Activated CD4-positive, CD25-positive, alpha-beta regulatory T cell treated with anti-CD3 and anti-CD28 coated beads, Interleukin-2, amount 50 U/mL, for 24 hours (primary cell): Measurements from ENCODE around the gene VASP.

ENCODE experiments used
- ATAC-seq, 2 donors: fragments of 150-1000 bp; cut with Tn5 transposase; one replicate each; pipeline ENCODE4 v1.10.0; 2021; ENCODE audit warnings: mild to moderate bottlenecking in 1 of 2, moderate library complexity in 1 of 2

The VASP gene

DNA sequence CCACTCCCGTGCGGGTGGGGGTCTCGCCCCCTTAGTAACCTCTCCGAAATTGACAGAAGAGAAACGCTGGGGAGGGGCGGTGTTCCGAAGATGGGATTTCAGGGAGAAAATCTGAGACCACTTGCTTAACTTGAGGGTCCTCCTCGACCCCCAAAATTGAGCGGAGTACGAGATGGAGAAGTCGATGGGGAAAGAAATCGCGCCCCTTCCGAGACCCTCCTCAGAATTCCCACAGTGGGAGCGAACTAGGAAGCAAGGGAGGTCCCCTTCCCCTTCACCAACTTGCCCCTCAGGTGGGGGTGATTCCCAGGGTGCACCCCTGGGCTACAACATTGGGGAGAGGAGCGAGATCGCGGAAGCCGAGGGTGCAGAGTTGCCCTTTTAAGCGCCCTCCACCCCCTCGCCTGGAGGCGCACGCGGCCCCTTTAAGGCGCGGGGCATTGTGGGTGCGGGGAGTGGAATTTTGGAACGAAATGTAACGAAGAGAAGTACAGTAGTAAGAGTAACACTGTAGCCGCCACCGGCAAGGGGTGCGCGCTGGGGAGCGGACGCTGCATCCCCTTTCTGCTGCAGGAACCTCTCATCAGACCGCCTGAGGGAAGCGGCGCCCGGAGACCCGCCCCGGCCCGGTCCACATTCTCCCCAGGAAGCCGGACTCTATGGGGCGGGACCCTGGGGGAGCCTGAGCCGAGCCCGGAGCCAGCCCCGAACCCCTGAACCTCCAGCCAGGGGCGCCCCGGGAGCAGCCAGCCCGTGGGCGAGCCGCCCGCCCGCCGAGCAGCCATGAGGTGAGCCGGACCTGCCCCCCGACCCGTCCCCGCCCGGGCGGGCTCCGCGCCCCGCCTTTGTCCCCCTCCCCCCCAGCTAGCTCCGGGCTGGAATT, at the start of gene VASP:
TSS of gene VASP (plus strand) at position 491 of the 883 bp plus-strand sequence. CDS start at position 784, 293 bp downstream.
- ATAC-seq: peak; percentile 65 to 73

GRCh38 chr19:45457776-45458175, 49.5 kb upstream of the VASP start:
- no peak for ATAC-seq

GRCh38 chr19:45460807-45461347, 46.4 kb upstream of the VASP start:
- no peak for ATAC-seq

DNA sequence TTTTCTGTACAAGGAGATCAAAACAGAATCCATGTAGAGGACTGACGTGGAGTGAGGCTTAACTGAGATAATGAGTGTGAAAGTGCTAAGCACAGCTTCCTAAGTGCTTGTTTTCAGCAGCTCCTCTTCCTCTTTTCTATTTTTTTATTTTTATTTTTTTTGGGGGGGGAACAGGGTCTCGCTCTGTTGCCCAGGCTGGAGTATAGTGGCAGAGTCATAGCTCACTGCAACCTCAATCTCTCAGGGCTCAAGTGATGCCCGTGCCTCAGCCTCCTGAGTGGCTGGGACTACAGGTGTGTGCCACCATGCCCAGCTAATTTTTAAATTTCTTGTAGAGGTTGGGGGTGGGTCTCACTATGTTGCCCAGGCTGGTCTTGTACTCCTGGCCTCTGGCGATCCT, 45.1 kb upstream of the VASP start:
- ATAC-seq: no peak

- ATAC-seq: no peak
Observed at GRCh38 chr19:45463241-45463640, 44.0 kb upstream of the VASP start.

DNA sequence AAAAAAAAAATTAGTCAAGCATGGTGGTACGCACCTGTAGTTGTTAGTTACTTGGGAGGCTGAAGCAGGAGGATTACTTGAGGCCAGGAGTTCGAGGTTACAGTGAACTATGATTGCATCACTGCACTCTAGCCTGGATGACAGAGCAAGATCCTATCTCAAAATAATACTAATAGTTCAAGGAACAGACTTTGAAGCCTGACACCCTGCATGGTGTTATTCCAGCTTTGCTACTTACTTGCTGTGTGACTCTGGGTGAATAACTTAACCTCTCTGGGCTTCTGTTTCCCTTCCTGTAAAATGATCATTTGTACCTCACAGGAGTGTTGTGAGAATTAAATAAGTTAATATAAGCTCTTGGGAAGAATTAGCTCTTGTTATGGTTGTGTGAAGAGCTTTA, 43.0 kb upstream of the VASP start:
- ATAC-seq: no peak

DNA sequence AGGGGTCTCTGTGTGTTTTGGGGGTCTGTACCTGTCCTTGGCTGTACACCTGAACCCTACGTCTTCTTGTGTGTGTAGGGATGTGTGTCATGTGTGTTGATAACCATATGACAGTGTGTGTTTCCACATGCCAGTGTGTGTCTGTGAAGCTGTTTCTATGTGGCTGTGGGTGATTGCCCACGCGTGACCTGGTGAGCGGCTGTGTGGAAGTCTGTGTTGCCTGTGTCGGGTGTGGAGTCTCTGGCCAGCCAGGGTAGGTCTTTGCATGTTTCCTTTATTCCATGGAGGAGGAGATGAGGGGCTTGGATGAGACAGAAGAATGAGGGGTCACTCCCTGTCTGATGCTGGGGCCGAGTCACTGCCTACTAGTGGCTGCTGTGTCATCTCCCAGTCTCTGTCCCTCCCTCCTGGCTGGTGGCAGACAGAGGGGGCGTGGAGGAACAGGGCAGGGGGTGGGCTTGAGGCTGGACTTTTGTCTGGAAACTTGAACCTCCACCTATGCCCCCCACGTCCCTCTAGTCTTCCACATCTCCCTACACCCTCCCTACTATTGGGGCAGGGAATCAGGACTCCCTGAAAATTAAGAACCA, 42.3 kb upstream of the VASP start:
- ATAC-seq: no peak

DNA sequence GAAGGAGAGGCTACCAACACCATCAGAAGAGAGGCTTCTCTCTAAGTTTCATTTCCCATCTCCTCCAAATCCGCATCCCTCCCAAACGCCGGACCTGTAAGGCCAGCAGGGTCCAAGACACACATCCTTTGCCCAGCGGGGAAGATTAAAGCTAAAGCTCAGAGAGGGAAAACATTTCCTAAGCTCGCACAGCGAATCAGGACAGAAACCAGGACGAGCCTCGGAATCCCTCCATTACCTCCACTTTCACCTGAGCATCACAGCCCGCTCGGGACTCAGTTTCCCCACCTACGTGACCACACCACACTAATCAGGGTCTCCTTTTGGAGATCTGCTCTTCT, 40.2 kb upstream of the VASP start:
- ATAC-seq: no peak

GRCh38 chr19:45467456-45468158, 39.7 kb upstream of the VASP start, which contains the start of gene FOSB:
TSS of gene FOSB (plus strand) at chr19:45467996. CDS start at chr19:45468587, 591 bp downstream.
- peak; percentile 27 to 28 for ATAC-seq

- ATAC-seq: no peak
Observed at GRCh38 chr19:45468159-45468651, 39.1 kb upstream of the VASP start.

DNA sequence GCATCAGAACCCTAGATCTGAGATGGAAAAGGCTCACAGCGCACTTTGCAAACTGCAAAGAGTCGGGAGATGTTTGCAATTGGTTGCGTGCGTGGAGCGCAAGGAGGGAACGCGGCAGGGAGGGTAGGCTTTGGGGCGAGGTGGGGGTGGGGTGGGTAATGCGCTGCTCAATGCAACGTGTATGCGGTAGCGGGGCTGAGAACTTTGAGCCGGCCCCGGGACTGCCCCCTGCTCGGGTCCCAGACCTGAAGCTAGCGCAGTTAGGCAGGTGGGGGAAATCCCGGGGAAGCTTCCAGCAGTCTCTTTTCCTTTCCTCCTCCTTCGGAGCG, 38.5 kb upstream of the VASP start:
- ATAC-seq: peak; percentile 31 to 41

DNA sequence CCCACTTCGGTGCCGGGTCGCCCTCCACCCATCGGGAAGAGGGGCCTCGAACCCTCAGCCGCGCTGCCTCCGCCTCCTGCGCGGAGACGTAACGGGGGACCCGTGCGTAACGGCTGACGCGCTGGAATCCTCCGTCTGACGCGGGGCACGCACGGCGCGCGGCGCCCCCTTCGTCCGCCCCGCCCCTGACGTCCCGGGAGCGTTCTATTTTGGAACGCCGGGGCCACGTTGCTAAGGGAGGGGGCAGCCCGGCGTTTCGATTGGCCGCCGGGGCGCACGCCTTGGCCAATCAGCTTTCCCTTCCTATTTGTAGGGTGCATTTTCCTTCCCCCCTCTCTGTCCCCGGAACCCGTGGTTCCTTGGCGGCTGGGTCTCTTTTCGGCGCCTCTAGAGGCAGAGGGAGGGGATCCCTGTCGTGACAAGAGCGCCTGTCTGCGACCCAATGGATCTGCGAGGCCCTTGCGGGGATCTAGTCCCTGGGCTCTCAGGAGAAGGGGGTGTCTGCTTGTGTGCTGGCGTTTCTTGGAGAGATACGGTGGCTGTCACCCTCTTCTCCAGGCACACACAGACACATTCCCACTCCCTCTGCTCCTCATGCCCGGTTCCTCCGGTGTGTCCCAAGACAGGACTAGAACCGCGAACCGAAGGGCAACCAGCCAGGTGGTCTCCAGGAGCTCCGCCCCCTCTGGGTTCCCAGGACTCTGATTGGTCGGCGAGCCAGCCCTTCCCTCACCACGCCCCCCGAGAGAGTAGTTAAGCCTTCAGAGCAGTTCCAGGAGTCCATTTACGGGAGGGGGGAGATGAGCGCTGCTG, 37.9 kb upstream of the VASP start:
- peak; percentile 84 to 85 for ATAC-seq

DNA sequence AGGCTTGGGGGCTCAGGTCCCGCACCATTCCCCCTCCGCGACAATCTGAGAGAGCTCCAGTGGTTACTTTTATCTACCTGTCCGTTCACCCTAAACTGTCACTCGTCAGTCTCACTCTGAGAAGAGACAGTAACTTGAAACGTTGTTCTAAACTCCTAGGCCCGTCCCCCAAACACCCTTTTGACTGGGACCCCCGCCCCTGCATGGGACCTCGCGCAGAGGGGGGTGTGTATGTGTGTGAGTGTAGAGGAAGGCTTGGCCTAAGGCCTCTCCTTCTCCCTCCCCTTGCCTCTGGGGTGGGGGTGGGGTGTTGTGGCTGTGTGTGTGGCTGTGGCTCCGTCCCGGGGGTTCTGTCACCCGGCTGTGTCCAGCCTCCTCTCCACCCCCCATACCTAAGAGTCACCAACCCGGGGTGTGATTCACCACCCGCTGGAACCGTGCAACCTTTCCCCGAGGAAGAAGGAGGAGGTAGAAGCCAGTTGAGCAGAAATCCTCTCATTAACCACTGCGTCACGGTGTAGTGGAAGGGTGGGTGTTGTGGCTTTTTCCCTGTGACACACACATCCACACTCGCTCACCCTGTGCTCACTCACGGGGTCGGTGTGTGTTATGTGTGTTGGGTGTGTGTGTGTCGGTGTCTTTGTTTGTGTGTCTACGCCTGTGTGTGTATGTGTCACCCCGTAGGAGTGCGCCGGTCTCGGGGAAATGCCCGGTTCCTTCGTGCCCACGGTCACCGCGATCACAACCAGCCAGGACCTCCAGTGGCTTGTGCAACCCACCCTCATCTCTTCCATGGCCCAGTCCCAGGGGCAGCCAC, 37.1 kb upstream of the VASP start:
- no peak for ATAC-seq

DNA sequence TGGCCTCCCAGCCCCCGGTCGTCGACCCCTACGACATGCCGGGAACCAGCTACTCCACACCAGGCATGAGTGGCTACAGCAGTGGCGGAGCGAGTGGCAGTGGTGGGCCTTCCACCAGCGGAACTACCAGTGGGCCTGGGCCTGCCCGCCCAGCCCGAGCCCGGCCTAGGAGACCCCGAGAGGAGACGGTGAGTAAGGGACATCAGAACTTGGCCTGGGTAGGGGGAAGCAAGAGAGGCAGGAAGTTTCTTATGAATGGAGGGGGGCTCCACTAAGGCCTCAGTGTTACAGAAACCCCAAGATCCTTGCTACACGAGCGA, 36.6 kb upstream of the VASP start:
- ATAC-seq: no peak

- ATAC-seq: no peak
Observed at GRCh38 chr19:45471111-45471930, 36.0 kb upstream of the VASP start.

DNA sequence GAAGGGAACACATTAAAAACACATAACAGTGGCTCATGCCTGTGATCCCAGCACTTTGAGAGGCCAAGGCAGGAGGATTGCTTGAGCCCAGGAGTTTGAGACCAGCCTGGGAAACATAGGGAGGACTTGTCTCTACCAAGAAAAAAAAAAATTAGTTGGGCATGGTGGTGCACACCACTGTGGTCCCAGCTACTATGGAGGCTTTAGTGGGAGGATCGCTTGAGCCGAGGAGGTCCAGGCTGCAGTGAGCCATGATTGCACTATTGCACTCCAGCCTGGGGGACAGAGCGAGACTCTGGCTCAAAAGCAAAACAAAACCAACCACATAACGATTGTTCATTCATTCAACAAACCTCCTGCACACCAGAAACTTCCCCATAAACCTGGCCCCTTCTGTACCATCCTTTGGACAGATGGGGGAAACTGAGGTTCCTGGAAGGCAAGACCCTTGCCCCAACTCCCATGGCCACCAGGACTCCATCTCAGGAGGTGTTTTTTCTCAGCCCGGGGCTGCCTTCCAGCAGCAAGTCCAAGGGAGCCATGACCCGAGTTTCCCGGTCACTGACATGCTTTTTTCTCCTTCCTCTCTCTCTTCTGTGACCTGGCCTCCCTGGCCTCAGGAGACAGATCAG, 35.2 kb upstream of the VASP start:
- ATAC-seq: no peak

DNA sequence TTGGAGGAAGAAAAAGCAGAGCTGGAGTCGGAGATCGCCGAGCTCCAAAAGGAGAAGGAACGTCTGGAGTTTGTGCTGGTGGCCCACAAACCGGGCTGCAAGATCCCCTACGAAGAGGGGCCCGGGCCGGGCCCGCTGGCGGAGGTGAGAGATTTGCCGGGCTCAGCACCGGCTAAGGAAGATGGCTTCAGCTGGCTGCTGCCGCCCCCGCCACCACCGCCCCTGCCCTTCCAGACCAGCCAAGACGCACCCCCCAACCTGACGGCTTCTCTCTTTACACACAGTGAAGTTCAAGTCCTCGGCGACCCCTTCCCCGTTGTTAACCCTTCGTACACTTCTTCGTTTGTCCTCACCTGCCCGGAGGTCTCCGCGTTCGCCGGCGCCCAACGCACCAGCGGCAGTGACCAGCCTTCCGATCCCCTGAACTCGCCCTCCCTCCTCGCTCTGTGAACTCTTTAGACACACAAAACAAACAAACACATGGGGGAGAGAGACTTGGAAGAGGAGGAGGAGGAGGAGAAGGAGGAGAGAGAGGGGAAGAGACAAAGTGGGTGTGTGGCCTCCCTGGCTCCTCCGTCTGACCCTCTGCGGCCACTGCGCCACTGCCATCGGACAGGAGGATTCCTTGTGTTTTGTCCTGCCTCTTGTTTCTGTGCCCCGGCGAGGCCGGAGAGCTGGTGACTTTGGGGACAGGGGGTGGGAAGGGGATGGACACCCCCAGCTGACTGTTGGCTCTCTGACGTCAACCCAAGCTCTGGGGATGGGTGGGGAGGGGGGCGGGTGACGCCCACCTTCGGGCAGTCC, 34.5 kb upstream of the VASP start:
- no peak for ATAC-seq

DNA sequence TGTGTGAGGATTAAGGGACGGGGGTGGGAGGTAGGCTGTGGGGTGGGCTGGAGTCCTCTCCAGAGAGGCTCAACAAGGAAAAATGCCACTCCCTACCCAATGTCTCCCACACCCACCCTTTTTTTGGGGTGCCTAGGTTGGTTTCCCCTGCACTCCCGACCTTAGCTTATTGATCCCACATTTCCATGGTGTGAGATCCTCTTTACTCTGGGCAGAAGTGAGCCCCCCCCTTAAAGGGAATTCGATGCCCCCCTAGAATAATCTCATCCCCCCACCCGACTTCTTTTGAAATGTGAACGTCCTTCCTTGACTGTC, 34.0 kb upstream of the VASP start:
- no peak for ATAC-seq
